GDM1 (cell line): ENCODE measurements around the gene DHH.
"Not testable (repeated sequence)": the region's sequence is repeated elsewhere in the genome, so short reads cannot be mapped to it uniquely, and the experiment has no call there.

Source experiments
- DNase-seq: peaks from one replicate; lab custom pipeline; 2025; lab: John Stamatoyannopoulos, UW

DHH gene

GRCh38 chr12:49070971-49071370 lies 23.6 kb downstream of the DHH start:
- DNase-seq, result no peak

DNA sequence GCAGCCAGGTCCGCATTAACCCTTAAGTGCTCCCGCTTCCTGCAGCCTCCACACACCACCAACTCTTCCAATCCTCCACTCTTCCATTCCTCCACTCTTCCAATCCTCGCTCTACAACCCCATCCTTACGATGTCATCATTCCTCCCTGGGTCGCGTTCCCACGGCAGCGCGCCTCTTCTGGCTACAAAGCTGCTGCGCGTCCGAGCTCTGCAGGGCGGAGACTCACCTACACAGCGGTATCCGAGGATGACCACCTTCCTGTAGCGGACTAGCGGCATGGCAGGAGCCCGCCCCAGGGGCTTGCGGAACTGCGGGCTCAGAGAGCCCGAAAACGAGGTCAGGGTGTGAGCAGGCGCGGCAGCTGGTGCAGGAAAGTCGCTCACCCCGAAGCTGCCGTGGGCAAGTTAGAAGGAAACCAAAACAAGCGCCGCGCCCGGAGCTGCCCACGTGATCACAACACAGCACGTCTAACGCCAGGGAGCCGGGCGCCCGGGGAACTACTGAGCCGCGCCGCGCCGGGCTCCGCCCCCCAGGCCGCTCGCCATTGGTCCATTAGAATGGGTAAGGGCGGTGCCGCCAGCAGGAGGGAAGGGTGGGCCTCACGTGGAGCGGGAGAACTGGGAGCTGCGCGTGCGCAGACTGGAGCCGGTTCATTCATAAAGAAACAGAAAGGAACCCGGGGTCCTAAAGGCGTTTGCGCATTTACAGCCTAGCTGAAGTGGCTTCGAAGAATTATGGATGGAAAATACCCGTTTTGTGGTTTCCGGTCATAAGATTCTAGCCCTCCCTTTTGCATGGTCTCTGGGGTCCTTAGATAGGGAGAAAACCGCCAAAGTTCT lies 24.9 kb downstream of the DHH start, which contains the start of gene RHEBL1:
Gene RHEBL1 (minus strand): TSS at position 473 of the 840 bp plus-strand sequence. CDS start 194 bp downstream, at position 279.
- DNase-seq, result peak; percentile 96

- no peak for DNase-seq
Measured at GRCh38 chr12:49068879-49069506, 25.6 kb downstream of the DHH start.

GRCh38 chr12:49066120-49066519 lies 28.5 kb downstream of the DHH start:
- DNase-seq, result no peak

- DNase-seq, result no peak
Measured at GRCh38 chr12:49064767-49065152, 29.8 kb downstream of the DHH start.

GRCh38 chr12:49061916-49062315 lies 32.7 kb downstream of the DHH start:
- DNase-seq, result not testable (repeated sequence)

DNA sequence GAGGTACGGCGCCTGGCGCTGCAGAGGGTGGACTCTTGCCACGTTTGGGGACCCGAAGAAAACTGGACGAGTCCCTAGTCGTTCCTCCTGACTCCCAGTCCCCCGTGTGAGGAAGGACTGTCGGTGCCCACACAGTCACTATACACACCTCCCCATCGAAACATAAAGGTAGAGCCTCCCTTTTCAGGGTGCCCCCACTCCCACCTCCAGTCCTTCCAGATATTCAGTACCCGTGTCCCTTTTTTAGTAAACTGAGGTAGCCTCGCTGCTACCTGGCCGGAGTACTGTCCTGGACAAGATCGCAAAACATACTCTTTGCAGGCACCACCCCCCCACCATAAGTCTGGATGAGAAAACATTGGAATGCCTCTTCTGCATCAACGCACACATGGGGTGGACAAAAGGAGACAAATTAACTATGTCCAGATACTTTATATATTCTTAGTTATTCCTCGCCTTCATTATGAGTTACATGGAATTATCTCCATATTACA lies 33.4 kb downstream of the DHH start:
- peak; percentile 24 for DNase-seq

DNA sequence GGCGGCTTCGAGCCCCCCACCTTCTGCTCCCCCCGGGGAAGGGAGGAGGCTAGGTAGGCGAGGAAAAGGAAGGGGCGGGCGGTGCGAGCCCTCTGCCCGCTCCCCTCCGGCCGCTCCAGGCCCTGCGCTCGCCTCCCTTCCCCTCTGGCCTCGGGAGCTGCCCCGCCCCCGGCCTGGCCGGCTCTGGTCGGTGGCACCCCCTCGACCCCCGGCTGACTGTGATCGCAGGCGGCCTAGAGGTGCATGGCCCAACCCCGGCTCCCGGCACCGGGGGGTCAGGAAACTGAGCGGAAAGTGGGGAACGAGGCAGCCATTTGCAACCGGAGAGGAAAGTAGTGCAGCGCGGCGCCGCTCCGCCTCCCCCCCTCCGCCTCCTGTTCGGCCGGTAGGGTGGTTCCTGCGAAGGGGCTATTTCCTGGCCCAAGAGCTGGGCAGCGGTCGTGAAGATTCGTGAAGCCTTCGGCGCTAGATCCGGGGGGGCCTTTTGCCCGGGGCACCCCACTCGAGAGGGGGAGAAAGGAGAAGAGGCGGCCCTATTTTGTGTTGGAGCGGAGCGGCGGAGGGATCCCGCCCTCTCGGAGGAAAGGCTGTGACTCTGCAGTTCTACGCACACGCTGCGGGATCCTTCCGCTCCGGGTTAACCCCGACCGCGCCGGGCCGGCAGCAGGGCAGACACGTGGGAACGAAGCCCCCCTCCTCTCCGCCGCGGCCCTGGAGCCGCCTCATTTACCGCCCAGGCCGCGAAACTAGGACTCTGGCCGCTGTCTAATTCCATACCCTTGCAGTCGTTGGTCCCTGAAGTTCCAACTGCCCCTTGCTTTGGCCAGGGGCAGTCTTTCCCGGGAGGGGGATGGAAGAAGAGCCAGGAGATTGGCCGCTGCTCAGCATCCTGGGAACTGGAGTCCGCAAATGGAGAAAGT lies 34.1 kb downstream of the DHH start, which contains the start of gene KMT2D:
Gene KMT2D (minus strand): TSS at position 558 of the 920 bp plus-strand sequence. CDS start 5,470 bp downstream, outside the sequence.
- DNase-seq, result peak; percentile 87

DNA sequence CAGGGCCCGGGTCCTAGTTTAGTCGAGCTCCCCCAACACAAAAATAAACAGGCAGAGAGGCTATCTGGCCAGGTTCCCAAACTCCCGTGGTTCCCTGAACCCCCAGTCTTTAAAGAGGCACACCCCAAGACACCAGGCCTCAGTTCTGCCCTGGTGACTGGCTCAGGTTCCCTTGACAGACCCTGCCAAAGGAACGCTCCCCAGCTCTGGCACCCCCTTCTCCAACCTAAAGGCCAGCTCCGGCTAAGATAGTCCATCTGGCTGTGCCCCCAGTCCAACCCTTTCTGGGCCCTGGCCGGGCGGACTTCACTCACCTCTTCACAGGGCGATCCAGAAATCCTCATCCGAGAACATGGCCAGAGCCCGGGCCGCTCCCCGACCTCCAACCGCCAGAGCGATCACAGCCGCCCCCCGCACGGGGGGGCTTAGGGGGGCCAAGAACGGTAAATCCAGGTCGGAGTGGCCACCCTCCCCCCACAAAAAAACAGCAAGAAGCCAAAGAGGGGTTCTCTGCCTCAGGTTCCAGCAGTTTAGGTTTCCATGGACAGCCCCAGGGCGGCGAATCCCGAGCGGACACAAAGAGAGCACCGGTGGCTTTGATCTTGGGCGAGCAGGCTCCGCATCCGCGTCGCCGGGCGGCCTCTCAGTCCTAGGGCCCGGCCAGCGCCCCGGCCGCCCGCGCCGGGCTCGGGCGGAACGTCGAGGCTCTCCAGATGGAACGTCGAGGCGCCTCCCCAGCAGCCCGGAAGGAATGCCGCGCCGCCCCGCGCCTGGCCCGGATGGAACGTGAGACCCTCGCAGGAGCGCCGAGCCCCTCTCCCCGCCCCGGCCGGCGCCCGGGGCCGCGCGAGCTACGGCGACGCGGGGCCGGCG lies 35.1 kb downstream of the DHH start:
- DNase-seq, result no peak

- no peak for DNase-seq
Measured at GRCh38 chr12:49059045-49059298, 35.6 kb downstream of the DHH start.

- no peak for DNase-seq
Measured at GRCh38 chr12:49058366-49059044, 36.1 kb downstream of the DHH start.

GRCh38 chr12:49057888-49058287 lies 36.7 kb downstream of the DHH start:
- peak; percentile 2 for DNase-seq

GRCh38 chr12:49055978-49056754 lies 38.4 kb downstream of the DHH start:
- peak; percentile 87 for DNase-seq

- no peak for DNase-seq
Measured at GRCh38 chr12:49055092-49055491, 39.5 kb downstream of the DHH start.

- no peak for DNase-seq
Measured at GRCh38 chr12:49054524-49054923, 40.1 kb downstream of the DHH start.

DNA sequence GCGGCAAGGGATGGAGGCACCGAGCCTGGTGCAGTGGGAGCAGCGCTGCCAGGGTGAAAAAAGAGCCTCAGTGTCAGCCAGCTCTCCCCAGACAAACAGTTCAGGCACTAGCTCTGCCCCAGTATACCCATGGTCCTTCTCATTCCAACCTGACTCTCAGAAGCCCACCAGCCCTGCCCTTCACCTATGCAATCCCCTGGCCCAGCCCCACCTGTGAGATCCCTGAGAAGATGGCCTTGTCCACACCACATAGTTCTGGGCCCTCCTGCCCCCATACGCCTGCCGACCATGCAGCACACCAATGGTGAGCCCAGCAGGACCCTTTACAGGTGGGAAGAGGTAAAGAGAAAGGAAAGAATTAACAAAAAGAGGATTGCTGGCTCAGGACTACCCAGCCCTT lies 40.5 kb downstream of the DHH start:
- no peak for DNase-seq

GRCh38 chr12:49052451-49053208 lies 42.0 kb downstream of the DHH start:
- no peak for DNase-seq

DNA sequence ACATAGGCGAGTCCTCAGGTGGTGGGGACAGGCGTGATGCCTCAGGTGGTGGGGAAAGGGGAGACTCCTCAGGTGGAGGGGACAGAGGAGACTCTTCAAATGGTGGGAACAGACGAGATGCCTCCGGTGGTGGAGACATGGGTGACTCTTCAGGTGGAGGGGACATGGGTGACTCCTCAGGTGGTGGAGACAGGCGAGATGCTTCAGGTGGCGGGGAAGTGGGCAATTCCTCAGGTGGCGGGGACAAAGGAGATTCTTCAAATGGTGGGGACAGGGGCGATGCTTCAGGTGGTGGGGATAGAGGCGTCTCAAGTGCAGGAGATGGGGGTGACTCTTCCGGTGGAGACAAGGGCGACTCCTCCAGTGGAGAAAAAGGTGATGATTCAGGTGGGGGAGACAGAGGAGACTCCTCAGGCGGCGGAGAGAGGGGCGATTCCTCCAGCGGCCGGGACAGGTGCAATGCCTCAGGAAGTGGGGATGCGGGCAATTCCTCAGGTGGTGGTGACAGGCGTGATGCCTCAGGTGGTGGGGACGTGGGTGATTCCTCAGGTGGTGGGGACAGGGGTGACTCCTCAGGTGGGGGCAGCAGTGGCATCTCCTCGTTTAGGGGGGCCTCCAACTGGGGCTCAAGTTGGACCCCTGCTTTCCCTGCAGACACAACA lies 42.7 kb downstream of the DHH start:
- DNase-seq, result no peak

DNA sequence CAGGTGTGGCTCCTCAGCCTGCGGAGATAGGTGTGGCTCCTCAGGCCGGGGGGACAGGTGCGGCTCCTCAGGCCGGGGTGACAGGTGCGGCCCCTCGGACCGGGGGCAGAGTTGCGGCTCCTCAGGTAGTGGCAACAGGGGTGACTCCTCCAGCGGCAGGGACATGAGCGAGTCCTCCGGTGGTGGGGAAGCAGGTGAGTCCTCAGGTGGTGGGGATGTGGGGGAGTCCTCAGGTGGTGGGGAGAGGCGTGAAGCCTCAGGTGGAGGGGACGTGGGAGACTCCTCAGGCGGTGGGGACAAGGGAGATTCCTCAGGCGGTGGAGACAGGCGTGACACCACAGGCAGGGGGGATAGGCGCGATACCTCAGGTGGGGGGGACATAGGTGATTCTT lies 43.2 kb downstream of the DHH start:
- no peak for DNase-seq
